Activated CD8-positive, alpha-beta memory T cell treated with anti-CD3 and anti-CD28 coated beads for 36 hours (primary cell): Measurements from ENCODE around the gene FANCC. TPM values are rescaled to one million over a fixed set of nuclear protein-coding genes. Genes with fewer than 3 reads are reported as not detected.

Experiments used
- CTCF ChIA-PET: fragments of 350-600 bp; sonication (Branson Sonifier 250); formaldehyde crosslinking; loops from one replicate; lab custom pipeline; 2021; ENCODE audit warnings: antibody characterized with exemption; lab: Charles Lee
- POLR2A ChIA-PET: fragments of 350-600 bp; sonication (Branson Sonifier 250); formaldehyde crosslinking; loops from one replicate; lab custom pipeline; 2021; ENCODE audit warnings: antibody characterized with exemption; lab: Charles Lee
- total RNA-seq, 2 experiments: library from RNA; stranded (reverse); gene quantifications; one replicate each; pipeline ENCODE4 v1.2.3, GENCODE V29; 2021

Gene FANCC
- total RNA-seq, 2 experiments from 2014 or later = 16.2 to 20.5 TPM

- ChIA-PET POLR2A (no interaction called here), CTCF (no interaction called here)
Observed at GRCh38 chr9:95100071-95100627, 217.4 kb downstream of the FANCC start.

GRCh38 chr9:95099321-95100070 lies 218.0 kb downstream of the FANCC start:
- CTCF ChIA-PET = no interaction called here
- POLR2A ChIA-PET = no interaction called here

GRCh38 chr9:95098391-95098921 lies 219.1 kb downstream of the FANCC start:
- ChIA-PET CTCF (no interaction called here), POLR2A (no interaction called here)

- CTCF ChIA-PET = interaction anchor here (1.8 kb wide), 1 partner anchor 416 kb away, joined by 6 read pairs; no protein-coding TSS in a partner anchor
- POLR2A ChIA-PET = no interaction called here
Observed at GRCh38 chr9:95097279-95097678, 220.2 kb downstream of the FANCC start.

- ChIA-PET POLR2A (no interaction called here), CTCF (interaction anchor here (1.8 kb wide), 1 partner anchor 415 kb away, joined by 6 read pairs; no protein-coding TSS in a partner anchor)
Observed at GRCh38 chr9:95096807-95097206, 220.7 kb downstream of the FANCC start.

GRCh38 chr9:95096381-95096780 lies 221.1 kb downstream of the FANCC start:
- CTCF ChIA-PET = interaction anchor here (1.8 kb wide), 1 partner anchor 415 kb away, joined by 6 read pairs; no protein-coding TSS in a partner anchor
- POLR2A ChIA-PET = no interaction called here

GRCh38 chr9:95095641-95096355 lies 221.7 kb downstream of the FANCC start:
- ChIA-PET CTCF (interaction anchor here (1.8 kb wide), 1 partner anchor 414 kb away, joined by 6 read pairs; no protein-coding TSS in a partner anchor), POLR2A (no interaction called here)

- POLR2A ChIA-PET = no interaction called here
- CTCF ChIA-PET = no interaction called here
Observed at GRCh38 chr9:95094002-95094401, 223.5 kb downstream of the FANCC start.

GRCh38 chr9:95093586-95093985 lies 223.9 kb downstream of the FANCC start:
- CTCF ChIA-PET = no interaction called here
- POLR2A ChIA-PET = no interaction called here

- POLR2A ChIA-PET = no interaction called here
Observed at GRCh38 chr9:95092262-95093072, 225.0 kb downstream of the FANCC start.

GRCh38 chr9:95091601-95092261 lies 225.8 kb downstream of the FANCC start:
- CTCF ChIA-PET = no interaction called here

More at GRCh38 chr9:95092262-95093072, 225.0 kb downstream of the FANCC start:
- CTCF ChIA-PET = interaction anchor here (0.5 kb wide), 1 partner anchor 130 kb away, joined by 3 read pairs; no protein-coding TSS in a partner anchor

GRCh38 chr9:95090871-95091577 lies 226.5 kb downstream of the FANCC start:
- CTCF ChIA-PET = no interaction called here
- POLR2A ChIA-PET = no interaction called here

More at GRCh38 chr9:95091601-95092261, 225.8 kb downstream of the FANCC start:
- POLR2A ChIA-PET = no interaction called here

GRCh38 chr9:95090023-95090791 lies 227.3 kb downstream of the FANCC start:
- CTCF ChIA-PET = no interaction called here
- POLR2A ChIA-PET = no interaction called here

GRCh38 chr9:95089257-95090022 lies 228.1 kb downstream of the FANCC start:
- ChIA-PET CTCF (no interaction called here), POLR2A (no interaction called here)

- CTCF ChIA-PET = interaction anchor here (1.1 kb wide), 1 partner anchor 38 kb away, joined by 4 read pairs; no protein-coding TSS in a partner anchor
- POLR2A ChIA-PET = no interaction called here
Observed at GRCh38 chr9:95088421-95089161, 228.9 kb downstream of the FANCC start.
